Subcutaneous adipose tissue (tissue), 4 donors: ENCODE data around the gene CASP8. TPM values are rescaled to one million over a fixed set of nuclear protein-coding genes. Genes with fewer than 3 reads are reported as not detected.

Experiments
- total RNA-seq, 4 donors: library from RNA; depleted of rRNA; stranded (reverse); fragments of >200 nt; gene quantifications; one replicate each; pipeline ENCODE4 v1.1.0, GENCODE V29; 2016
- TF ChIP-seq, protein P1 (sequence below): fragments of 450-650 bp; IDR thresholded peaks from one replicate; pipeline ENCODE4 v1.5.1; 2016; ENCODE audit warnings: low read depth, mild to moderate bottlenecking, control low read depth, antibody characterized with exemption, moderate library complexity

Gene CASP8
- total RNA-seq, 4 donors from 2014 or later, result 17.3 to 34.8 (median 22.7) TPM

DNA sequence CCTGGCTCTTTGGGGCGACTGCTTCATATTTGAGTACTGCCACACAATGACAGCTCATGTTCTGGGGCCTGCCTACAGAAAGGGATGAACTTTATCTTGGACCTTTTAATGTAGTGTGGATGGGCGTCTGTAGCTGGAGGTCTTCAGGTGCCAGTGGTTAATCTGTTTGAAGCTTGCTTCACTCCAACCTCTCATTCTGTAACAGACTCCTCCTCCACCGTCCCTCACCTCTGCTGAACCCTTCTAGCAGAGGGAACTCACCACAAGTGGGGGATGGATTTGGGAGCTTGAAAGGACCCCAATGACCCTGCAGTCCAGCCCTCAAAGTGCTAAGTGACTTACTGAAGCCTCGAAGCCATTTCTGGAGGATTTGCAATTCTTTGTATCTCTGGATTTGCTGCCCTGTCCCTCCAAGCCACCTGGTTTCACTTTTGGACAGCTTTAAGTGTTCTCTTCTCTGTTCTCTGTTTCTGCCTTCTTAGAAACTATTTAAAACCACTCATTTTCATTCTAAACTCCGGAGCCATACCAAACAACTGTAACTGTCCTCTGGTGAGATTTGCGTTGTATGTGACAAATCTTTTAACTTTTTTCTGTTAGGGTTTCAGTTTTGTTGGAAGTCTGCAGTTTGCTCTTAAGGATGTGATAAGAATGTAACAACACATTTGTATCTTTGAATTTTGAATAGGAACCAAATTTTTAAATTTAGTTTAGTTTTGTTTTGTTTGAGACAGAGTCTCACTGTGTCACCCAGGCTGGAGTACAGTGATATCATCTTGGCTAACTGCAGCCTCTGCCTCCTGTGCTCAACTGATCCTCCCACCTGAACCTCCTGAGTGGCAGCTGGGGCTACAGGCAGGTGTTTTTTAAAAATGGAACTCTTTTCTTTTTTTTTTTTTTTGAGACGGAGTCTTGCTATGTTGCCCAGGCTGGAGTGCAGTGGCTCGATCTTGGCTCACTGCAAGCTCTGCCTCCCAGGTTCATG, 37.0 kb upstream of the CASP8 start:
- TF ChIP-seq, protein P1, sequence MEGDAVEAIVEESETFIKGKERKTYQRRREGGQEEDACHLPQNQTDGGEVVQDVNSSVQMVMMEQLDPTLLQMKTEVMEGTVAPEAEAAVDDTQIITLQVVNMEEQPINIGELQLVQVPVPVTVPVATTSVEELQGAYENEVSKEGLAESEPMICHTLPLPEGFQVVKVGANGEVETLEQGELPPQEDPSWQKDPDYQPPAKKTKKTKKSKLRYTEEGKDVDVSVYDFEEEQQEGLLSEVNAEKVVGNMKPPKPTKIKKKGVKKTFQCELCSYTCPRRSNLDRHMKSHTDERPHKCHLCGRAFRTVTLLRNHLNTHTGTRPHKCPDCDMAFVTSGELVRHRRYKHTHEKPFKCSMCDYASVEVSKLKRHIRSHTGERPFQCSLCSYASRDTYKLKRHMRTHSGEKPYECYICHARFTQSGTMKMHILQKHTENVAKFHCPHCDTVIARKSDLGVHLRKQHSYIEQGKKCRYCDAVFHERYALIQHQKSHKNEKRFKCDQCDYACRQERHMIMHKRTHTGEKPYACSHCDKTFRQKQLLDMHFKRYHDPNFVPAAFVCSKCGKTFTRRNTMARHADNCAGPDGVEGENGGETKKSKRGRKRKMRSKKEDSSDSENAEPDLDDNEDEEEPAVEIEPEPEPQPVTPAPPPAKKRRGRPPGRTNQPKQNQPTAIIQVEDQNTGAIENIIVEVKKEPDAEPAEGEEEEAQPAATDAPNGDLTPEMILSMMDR, result no peak

DNA sequence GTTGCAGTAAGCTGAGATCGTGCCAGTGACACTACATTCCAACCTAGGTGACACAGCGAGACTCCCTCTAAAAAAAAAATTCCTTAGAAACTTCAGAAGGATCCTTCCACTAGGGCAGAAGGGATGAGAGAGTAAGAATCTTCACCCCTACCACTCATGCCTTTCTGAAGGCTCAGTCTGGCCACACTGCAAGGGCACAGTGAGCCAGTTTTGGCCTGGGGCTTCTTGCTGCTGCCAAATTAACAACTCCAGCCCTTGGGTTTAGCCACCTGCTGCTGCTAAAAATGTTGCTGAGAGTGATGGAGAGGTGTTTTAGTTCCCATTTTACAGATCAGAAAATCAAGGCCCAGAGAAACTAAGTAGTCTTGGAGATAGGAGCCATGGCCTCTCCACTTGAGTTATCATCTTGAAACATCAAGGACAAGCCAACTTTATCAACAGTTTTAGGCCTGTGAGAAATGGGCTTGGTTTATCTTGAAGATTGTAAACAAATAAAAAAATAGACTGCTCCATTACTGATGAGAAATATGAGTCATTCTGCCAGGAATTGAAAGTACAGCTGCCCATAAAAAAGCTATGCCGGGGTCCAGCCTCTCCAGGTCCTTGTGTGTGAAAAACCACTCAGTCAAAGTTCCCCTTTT, 31.9 kb upstream of the CASP8 start:
- TF ChIP-seq, protein P1, result no peak

DNA sequence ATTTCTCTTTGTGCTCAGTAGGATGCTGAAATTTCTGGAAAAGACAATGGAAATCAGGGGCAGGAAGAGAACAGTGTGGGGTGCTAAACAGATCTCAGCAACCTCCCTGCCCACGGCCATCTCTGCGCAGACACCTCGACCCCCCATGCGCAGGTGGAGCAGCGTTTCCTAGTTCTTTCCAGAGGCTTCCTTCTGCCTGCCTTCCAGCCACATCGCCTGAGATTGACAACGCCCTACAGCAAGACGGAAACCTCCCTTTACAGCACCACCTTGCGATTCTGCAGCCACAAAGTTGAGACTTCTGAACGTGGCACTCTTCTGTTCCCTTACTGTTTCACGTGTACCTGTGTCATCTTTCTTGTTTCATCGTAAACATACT, 31.4 kb upstream of the CASP8 start:
- TF ChIP-seq, protein P1, result no peak

DNA sequence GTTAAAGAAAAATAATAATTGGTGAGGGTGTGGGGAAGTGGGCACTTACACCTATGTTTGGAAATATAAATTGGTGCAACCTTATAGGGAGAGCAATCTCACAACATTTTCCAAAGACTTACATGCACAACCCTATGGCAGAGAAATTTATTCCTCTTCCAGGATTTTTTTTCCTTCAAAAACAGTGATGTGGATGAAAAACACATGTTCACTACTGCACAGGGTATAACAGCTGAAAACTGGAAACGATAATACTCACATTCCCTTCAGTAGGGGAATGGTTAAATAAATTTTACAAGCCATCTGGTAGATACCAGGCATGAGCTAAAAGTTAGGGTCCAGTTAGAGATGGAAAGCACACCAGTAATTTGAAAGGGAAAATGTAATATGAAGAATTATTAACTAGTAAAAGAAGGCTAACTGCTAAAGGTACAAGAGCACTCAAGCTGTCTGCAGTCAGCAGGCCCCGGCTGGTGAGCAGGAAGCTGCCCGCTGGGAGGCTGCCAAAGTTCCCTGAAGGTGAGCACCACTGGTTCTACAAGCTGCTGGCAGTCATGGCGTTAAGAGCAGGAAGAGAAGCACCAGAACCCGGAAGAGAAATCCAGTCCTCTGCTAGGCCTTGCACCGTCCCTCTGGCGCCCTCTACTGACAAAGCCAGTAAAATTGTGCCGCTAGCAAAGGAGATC, 28.4 kb upstream of the CASP8 start:
- TF ChIP-seq, protein P1, result no peak

DNA sequence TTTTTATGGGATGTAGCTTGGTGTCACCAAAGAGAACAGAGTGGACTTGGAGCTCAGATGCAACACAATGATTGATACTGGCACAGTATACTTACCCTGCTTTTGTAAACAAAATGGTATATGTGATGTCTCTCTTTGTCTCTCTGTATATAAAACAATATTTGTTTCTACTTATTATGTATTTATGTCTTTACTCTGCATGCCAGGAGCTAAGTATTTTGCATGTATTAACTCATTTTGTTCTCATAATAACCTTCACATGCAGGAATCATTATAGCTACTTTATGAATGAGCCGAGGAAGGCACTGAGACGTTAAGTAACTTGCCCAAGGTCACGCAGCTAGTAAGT, 27.9 kb upstream of the CASP8 start:
- TF ChIP-seq, protein P1, result no peak

DNA sequence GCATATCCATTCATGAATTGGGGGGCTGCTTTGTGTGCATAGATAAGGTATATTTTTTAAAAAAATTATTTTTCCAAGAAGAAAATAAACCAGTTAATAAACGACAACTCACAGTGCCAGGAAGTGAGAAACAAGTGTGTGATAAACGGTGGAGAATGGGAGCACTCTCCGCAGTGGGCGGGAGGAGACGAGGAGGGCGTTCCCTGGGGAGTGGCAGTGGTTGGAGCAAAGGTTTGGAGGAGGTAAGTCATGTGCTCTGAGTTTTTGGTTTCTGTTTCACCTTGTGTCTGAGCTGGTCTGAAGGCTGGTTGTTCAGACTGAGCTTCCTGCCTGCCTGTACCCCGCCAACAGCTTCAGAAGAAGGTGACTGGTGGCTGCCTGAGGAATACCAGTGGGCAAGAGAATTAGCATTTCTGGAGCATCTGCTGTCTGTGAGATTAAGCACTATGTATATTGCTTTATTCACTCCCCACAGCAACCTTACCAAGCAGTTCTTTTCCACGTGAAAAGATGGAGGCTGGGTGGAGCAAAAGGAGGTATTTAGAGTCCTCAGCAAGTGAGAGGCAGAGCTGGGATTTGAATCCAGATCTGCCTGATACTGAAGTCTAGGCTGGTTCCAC, 27.0 kb upstream of the CASP8 start:
- TF ChIP-seq, protein P1, result no peak
